B cell (primary cell): ENCODE measurements around the gene CSNK2A2. TPM values are rescaled to one million over a fixed set of nuclear protein-coding genes. Genes with fewer than 3 reads are reported as not detected.

Experiments used
- ATAC-seq: fragments of 200-7000 bp; cut with Tn5 transposase; one replicate; pipeline ENCODE4 v1.10.0; 2021; ENCODE audit warnings: low read depth, mild to moderate bottlenecking, moderate number of reproducible peaks, moderate library complexity
- CTCF ChIA-PET: fragments of 350-600 bp; sonication (Branson Sonifier 250); formaldehyde crosslinking; loops from one replicate; lab custom pipeline; 2021; ENCODE audit warnings: antibody characterized with exemption, inconsistent platforms; lab: Charles Lee
- POLR2A ChIA-PET: fragments of 350-600 bp; sonication (Branson Sonifier 250); formaldehyde crosslinking; loops from one replicate; lab custom pipeline; 2021; ENCODE audit warnings: antibody characterized with exemption; lab: Charles Lee
- DNase-seq: peaks from one replicate; pipeline ENCODE4 v3.0.0; 2013
- H2AFZ ChIP-seq: 2 replicates; pipeline ENCODE4 v1.6.1; 2012; ENCODE audit warnings: mild to moderate bottlenecking, low read depth, low read length; ENCODE audit not compliant: insufficient read depth, poor library complexity, severe bottlenecking
- H3K27ac ChIP-seq, 2 donors: 1 replicate in 1 of 2; 2 replicates in 1 of 2; pipeline ENCODE4 v1.5.1; 2012 to 2013; ENCODE audit warnings: low read length in 2 of 2, mild to moderate bottlenecking in 2 of 2, moderate library complexity in 1 of 2
- H3K27me3 ChIP-seq, 4 experiments: fragments of 200-600 bp in 1 of 4; sonication (generic) in 1 of 4; replicated peaks in 1 of 4; 1 replicate in 2 of 4; 2 replicates in 2 of 4; pipeline versions ENCODE4 v1.6.1 to v1.7.0; 2013 to 2016; ENCODE audit warnings: low read length in 3 of 4, mild to moderate bottlenecking in 2 of 4, mixed read lengths in 1 of 4, moderate library complexity in 1 of 4; ENCODE audit not compliant: insufficient read depth in 4 of 4, control insufficient read depth in 3 of 4; ENCODE audit errors: control extremely low read depth in 1 of 4
- H3K36me3 ChIP-seq, 2 experiments: replicated peaks in 1 of 2; 1 replicate in 1 of 2; 2 replicates in 1 of 2; pipeline versions ENCODE4 v1.6.1 to v1.7.1; 2013; ENCODE audit warnings: low read length in 1 of 2; ENCODE audit not compliant: insufficient read depth in 2 of 2, control insufficient read depth in 1 of 2; ENCODE audit errors: control extremely low read depth in 1 of 2, extremely low read depth in 1 of 2
- H3K4me1 ChIP-seq, 2 donors: fragments of 200-600 bp in 1 of 2; sonication (generic) in 1 of 2; 1 replicate in 1 of 2; 2 replicates in 1 of 2; pipeline versions ENCODE4 v1.5.1 to v1.6.1; 2013 to 2017; ENCODE audit warnings: low read length in 2 of 2; ENCODE audit not compliant: control insufficient read depth in 2 of 2, insufficient read depth in 2 of 2
- H3K4me2 ChIP-seq: replicated peaks from 2 replicates; pipeline ENCODE3; 2012; ENCODE audit warnings: mild to moderate bottlenecking, low read depth, low read length; ENCODE audit not compliant: poor library complexity, severe bottlenecking
- H3K4me3 ChIP-seq, 5 experiments: fragments of 200-600 bp in 1 of 5; sonication (generic) in 1 of 5; 1 replicate in 3 of 5; 2 replicates in 2 of 5; pipeline versions ENCODE4 v1.5.1 to v1.7.0; 2011 to 2016; ENCODE audit warnings: low read length in 4 of 5, mild to moderate bottlenecking in 4 of 5, low read depth in 2 of 5, control low read depth in 1 of 5, moderate library complexity in 1 of 5; ENCODE audit not compliant: insufficient read depth in 1 of 5; ENCODE audit errors: control extremely low read depth in 1 of 5, extremely low read depth in 1 of 5
- H3K79me2 ChIP-seq: fragments of 200-600 bp; sonication (generic); one replicate; pipeline ENCODE4 v1.6.0; 2016; ENCODE audit warnings: low read length; ENCODE audit not compliant: control insufficient read depth, insufficient read depth
- H3K9ac ChIP-seq: fragments of 200-600 bp; sonication (generic); 2 replicates; pipeline ENCODE4 v1.6.1; 2017; ENCODE audit warnings: mild to moderate bottlenecking, low read length, moderate library complexity
- H3K9me3 ChIP-seq, 3 donors: one replicate each; pipeline versions ENCODE4 v1.6.1 to v1.7.1; 2013; ENCODE audit warnings: low read length in 2 of 3; ENCODE audit not compliant: control insufficient read depth in 2 of 3, insufficient read depth in 1 of 3; ENCODE audit errors: control extremely low read depth in 1 of 3
- H4K20me1 ChIP-seq: 2 replicates; pipeline ENCODE4 v1.6.0; 2012; ENCODE audit warnings: mild to moderate bottlenecking, low read length; ENCODE audit not compliant: insufficient read depth, control insufficient read depth, poor library complexity, severe bottlenecking
- H3K27ac Mint-ChIP-seq: one replicate; pipeline ENCODE4 v1.8.0; 2021; ENCODE audit warnings: mixed read lengths
- H3K27me3 Mint-ChIP-seq: one replicate; pipeline ENCODE4 v1.8.0; 2021; ENCODE audit warnings: mixed read lengths
- H3K4me1 Mint-ChIP-seq: one replicate; pipeline ENCODE4 v1.8.0; 2021; ENCODE audit warnings: mixed read lengths
- H3K4me3 Mint-ChIP-seq: one replicate; pipeline ENCODE4 v1.8.0; 2021; ENCODE audit warnings: mixed read lengths
- H3K9me3 Mint-ChIP-seq: one replicate; pipeline ENCODE4 v1.8.0; 2022; ENCODE audit warnings: mixed read lengths; ENCODE audit not compliant: insufficient read depth
- EZH2 ChIP-seq: IDR thresholded peaks from 2 replicates; pipeline ENCODE4 v1.6.1; 2012; ENCODE audit warnings: borderline replicate concordance, low read depth, mild to moderate bottlenecking, moderate library complexity, low read length; ENCODE audit not compliant: insufficient read depth, poor library complexity, severe bottlenecking
- WGBS: methylation state at CpG from one replicate; pipeline ENCODE4 v1.1.5; 2013; ENCODE audit warnings: missing lambda C conversion rate; ENCODE audit not compliant: insufficient coverage; 5-methylcytosine and 5-hydroxymethylcytosine counted together
- intact Hi-C: fragments of 100-400 bp; cut with micrococcal nuclease; formaldehyde crosslinking; loops from one replicate; pipeline ENCODE4 v1.10.0; 2022
- polyA plus RNA-seq: library from polyadenylated mRNA; depleted of rRNA; stranded (reverse); fragments of >200 nt; gene quantifications from 2 replicates; pipeline ENCODE4 v1.2.3, GENCODE V29; 2012
- total RNA-seq, 2 donors: library from RNA; stranded (reverse); fragments of 120-200 nt in 1 of 2; gene quantifications; 1 replicate in 1 of 2; 2 replicates in 1 of 2; pipeline versions ENCODE4 v1.2.3 to v1.2.4, GENCODE V29; 2013 to 2022
- TF ChIP-seq, protein P1 (sequence below): fragments of 200-600 bp; IDR thresholded peaks from one replicate; pipeline ENCODE4 v1.8.0; 2022; ENCODE audit warnings: antibody characterized with exemption, mild to moderate bottlenecking

The CSNK2A2 gene
- total and polyA plus RNA-seq, 2 donors (not counting 1 experiment from before 2014, with no cell fraction given), result 21.3 to 69.4 TPM

GRCh38 chr16:58196898-58197313, 1.0 kb downstream of the CSNK2A2 start:
- Histone ChIP-seq H3K9ac (peak overlapping the region; percentile 77), H3K4me2 (peak overlapping the region; percentile 95), H3K9me3 (no peaks in the 10 kb centered on the region), H2AFZ (peak overlapping the region; percentile 57), H4K20me1 (peaks cover 32% of the 10 kb centered on the region), H3K79me2 (peaks cover 33% of the 10 kb centered on the region), H3K27me3 (peaks cover 0 to 4% (median under 1%) of the 10 kb centered on the region in 4 experiments), H3K36me3 (peaks cover 1 to 38% of the 10 kb centered on the region in 2 experiments), H3K4me1 (peaks cover 15 to 18% of the 10 kb centered on the region in 2 donors), H3K27ac (peak overlapping the region in 1 of 2 donors; percentile 55), H3K4me3 (peak overlapping the region in 4 of 5 experiments; percentile 44 to 83 (median 62))
- WGBS, result 34% methylated on average over 10 of the region's 11 CpGs
- no peak for TF ChIP-seq EZH2
- TF ChIP-seq, protein P1, sequence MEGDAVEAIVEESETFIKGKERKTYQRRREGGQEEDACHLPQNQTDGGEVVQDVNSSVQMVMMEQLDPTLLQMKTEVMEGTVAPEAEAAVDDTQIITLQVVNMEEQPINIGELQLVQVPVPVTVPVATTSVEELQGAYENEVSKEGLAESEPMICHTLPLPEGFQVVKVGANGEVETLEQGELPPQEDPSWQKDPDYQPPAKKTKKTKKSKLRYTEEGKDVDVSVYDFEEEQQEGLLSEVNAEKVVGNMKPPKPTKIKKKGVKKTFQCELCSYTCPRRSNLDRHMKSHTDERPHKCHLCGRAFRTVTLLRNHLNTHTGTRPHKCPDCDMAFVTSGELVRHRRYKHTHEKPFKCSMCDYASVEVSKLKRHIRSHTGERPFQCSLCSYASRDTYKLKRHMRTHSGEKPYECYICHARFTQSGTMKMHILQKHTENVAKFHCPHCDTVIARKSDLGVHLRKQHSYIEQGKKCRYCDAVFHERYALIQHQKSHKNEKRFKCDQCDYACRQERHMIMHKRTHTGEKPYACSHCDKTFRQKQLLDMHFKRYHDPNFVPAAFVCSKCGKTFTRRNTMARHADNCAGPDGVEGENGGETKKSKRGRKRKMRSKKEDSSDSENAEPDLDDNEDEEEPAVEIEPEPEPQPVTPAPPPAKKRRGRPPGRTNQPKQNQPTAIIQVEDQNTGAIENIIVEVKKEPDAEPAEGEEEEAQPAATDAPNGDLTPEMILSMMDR, result no peak
- Mint-ChIP-seq H3K27me3 (peaks cover 6% of the 10 kb centered on the region), H3K4me1 (peaks cover 37% of the 10 kb centered on the region), H3K27ac (peak overlapping the region; percentile 74), H3K4me3 (peak overlapping the region; percentile 90), H3K9me3 (no peaks in the 10 kb centered on the region)
- intact Hi-C loops, result loop anchor here (5.0 kb wide), 2 partner anchors 195 to 320 kb away; partner anchors contain the start of genes SETD6, USB1 and ZNF319
- CTCF ChIA-PET, result interaction anchor here (0.6 to 1.4 kb wide), 4 partner anchors 13 to 53 kb away, joined by 3 to 5 read pairs (median 4); a partner anchor contains a TSS
- DNase-seq, result peak; percentile 22
- POLR2A ChIA-PET, result no interaction called here
- ATAC-seq, result no peak

DNA sequence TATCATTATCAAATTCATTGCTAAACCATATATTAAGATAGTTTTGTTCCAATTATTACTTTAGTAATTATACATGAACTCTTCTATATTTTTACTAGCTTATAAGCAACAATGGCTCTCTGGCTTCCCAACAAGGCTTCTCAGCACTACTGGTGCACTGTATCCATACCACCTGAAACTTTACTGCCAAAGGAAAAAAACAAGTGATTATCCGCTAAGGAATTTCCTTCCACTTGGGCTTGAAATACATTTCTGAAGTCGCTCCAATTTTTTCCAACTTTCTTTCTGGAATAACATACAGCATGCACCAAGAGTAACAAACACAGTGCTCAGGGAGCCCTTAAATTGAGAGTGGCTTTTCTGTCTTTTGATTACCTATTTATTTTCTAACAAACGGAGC, 2.1 kb downstream of the CSNK2A2 start:
- ChIA-PET POLR2A (no interaction called here), CTCF (interaction anchor here (1.4 kb wide), 1 partner anchor 54 kb away, joined by 4 read pairs; a partner anchor contains a TSS)
- TF ChIP-seq, protein P1, result no peak
- no peak for TF ChIP-seq EZH2
- no peak for ATAC-seq
- peak overlapping the region; percentile 59 for H3K27ac Mint-ChIP-seq
- intact Hi-C loops, result loop anchor here (5.0 kb wide), 2 partner anchors 193 to 322 kb away; partner anchors contain the start of genes SETD6, USB1 and ZNF319
- no peaks in the 10 kb centered on the region for H3K27me3 Mint-ChIP-seq
- Histone ChIP-seq H3K9me3 (no peaks in the 10 kb centered on the region), H3K4me2 (no peak overlapping the region), H3K4me3 (no peak overlapping the region), H3K36me3 (peaks cover 1 to 45% of the 10 kb centered on the region in 2 experiments), H3K4me1 (peaks cover 15 to 18% of the 10 kb centered on the region in 2 donors), H4K20me1 (peaks cover 35% of the 10 kb centered on the region), H3K27me3 (no peaks in the 10 kb centered on the region), H3K9ac (no peak overlapping the region), H3K27ac (no peak overlapping the region), H2AFZ (no peak overlapping the region), H3K79me2 (peaks cover 36% of the 10 kb centered on the region)
- H3K9me3 Mint-ChIP-seq, result no peaks in the 10 kb centered on the region
- H3K4me3 Mint-ChIP-seq, result peak overlapping the region; percentile 76
- no peak for DNase-seq
- peaks cover 41% of the 10 kb centered on the region for H3K4me1 Mint-ChIP-seq
- WGBS, result no CpG with 5 or more reads among the region's 3 CpGs
